ENCODE measurements around the gene SCGN.

The SCGN gene

DNA sequence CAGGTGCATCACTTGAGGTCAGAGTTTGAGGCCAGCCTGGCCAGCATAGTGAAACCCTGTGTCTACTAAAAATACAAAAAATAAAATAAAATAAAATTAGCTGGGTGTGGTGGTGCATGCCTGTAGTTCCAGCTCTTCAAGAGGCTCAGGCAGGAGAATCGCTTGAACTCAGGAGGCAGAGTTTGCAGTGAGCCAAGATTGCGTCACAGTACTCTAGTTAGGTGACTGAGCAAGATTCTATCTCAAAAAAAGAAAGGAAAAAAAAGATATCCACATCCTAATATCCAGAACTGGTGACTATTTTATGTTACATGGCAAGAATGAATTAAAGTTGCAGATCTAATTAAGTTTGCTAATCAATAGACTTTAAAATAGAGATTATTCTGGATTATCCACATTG is 32.5 kb downstream of the SCGN start:
- no peak for TF ChIP-seq EZH2 (IDR thresholded peaks at IDR 0.05; ENCODE audit: borderline replicate concordance, low read length)
- TF ChIP-seq, protein P1, sequence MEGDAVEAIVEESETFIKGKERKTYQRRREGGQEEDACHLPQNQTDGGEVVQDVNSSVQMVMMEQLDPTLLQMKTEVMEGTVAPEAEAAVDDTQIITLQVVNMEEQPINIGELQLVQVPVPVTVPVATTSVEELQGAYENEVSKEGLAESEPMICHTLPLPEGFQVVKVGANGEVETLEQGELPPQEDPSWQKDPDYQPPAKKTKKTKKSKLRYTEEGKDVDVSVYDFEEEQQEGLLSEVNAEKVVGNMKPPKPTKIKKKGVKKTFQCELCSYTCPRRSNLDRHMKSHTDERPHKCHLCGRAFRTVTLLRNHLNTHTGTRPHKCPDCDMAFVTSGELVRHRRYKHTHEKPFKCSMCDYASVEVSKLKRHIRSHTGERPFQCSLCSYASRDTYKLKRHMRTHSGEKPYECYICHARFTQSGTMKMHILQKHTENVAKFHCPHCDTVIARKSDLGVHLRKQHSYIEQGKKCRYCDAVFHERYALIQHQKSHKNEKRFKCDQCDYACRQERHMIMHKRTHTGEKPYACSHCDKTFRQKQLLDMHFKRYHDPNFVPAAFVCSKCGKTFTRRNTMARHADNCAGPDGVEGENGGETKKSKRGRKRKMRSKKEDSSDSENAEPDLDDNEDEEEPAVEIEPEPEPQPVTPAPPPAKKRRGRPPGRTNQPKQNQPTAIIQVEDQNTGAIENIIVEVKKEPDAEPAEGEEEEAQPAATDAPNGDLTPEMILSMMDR (IDR thresholded peaks at IDR 0.05; ENCODE audit: low read length): no peak
- no peak overlapping the region for H3K4me3 ChIP-seq (ENCODE audit: low read depth, low read length, poor library complexity, severe bottlenecking)

DNA sequence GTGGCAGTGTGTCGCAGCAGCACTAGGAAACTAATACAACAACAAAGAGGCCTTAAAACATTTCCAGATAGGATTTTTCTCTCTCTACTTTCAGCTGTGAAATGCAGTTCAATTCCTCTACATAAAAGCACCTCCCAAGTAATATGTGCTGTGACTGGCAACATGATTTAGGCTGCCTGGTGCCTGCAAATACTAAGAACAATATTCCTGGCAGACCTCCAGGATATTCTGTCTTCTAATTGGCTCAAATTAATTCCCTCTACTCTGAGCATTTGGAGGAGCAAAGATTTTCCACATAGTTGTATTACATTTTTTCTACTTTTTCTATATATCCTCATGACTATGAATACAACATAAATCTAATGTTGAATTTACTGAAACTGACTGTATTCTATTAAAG is 33.2 kb downstream of the SCGN start:
- no peak for TF ChIP-seq EZH2 (IDR thresholded peaks at IDR 0.05; ENCODE audit: borderline replicate concordance, low read length)
- TF ChIP-seq, protein P1 (IDR thresholded peaks at IDR 0.05; ENCODE audit: low read length): no peak
- H3K4me3 ChIP-seq (ENCODE audit: low read depth, low read length, poor library complexity, severe bottlenecking): no peak overlapping the region
- no peaks in the 10 kb centered on the region for H3F3A ChIP-seq (ENCODE audit: insufficient read depth, low read length)
- H3K36me3 ChIP-seq (ENCODE audit: insufficient read depth, low read length): no peaks in the 10 kb centered on the region
- no peak overlapping the region for H3K4me2 ChIP-seq (ENCODE audit: low read length)
- no peaks in the 10 kb centered on the region for H3K9me2 ChIP-seq (ENCODE audit: low read depth, low read length)
- H3K4me1 ChIP-seq (ENCODE audit: insufficient read depth, low read length, severe bottlenecking): no peaks in the 10 kb centered on the region
- no peak overlapping the region for H3K9ac ChIP-seq (ENCODE audit: low read length)
- H4K20me1 ChIP-seq (ENCODE audit: insufficient read depth, low read length): no peaks in the 10 kb centered on the region
- H3K9me3 ChIP-seq (ENCODE audit: low read length): no peaks in the 10 kb centered on the region
- H2AFZ ChIP-seq (ENCODE audit: low read length): no peak overlapping the region
- H3K27me3 ChIP-seq (ENCODE audit: insufficient read depth, low read length): no peaks in the 10 kb centered on the region
- no peak overlapping the region for H3K27ac ChIP-seq (ENCODE audit: low read depth, low read length, poor library complexity, severe bottlenecking)
- no peaks in the 10 kb centered on the region for H3K79me2 ChIP-seq (ENCODE audit: insufficient read depth, low read length)

More for the DNA sequence above, 32.5 kb downstream of the SCGN start:
- Histone ChIP-seq H2AFZ (ENCODE audit: low read length) (no peak overlapping the region), H3K4me2 (ENCODE audit: low read length) (no peak overlapping the region), H3K4me1 (ENCODE audit: insufficient read depth, low read length, severe bottlenecking) (no peaks in the 10 kb centered on the region), H3K36me3 (ENCODE audit: insufficient read depth, low read length) (no peaks in the 10 kb centered on the region), H3K9ac (ENCODE audit: low read length) (no peak overlapping the region), H3K9me3 (ENCODE audit: low read length) (no peaks in the 10 kb centered on the region), H3K27me3 (ENCODE audit: insufficient read depth, low read length) (no peaks in the 10 kb centered on the region), H3K9me2 (ENCODE audit: low read depth, low read length) (no peaks in the 10 kb centered on the region), H3K27ac (ENCODE audit: low read depth, low read length, poor library complexity, severe bottlenecking) (no peak overlapping the region), H3F3A (ENCODE audit: insufficient read depth, low read length) (no peaks in the 10 kb centered on the region), H4K20me1 (ENCODE audit: insufficient read depth, low read length) (no peaks in the 10 kb centered on the region), H3K79me2 (ENCODE audit: insufficient read depth, low read length) (no peaks in the 10 kb centered on the region)

DNA sequence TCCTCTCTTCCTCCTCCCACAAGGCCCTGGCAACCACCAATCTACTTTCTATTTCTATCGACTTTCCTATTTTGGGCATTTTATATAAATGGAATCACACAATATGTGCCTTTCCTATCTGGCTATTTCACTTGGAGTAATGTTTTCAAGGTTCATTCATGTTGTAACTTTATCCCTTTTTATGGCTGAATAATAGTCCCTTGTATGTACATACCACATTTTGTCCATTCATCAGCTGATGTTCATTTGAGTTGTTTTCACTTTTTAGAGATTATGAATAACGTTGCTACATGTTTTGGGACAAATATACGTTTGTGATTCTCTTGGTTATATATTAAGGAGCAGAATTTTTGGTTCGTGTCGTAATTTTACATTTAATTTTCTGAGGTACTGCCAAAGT is 33.9 kb downstream of the SCGN start:
- Histone ChIP-seq H3K9ac (ENCODE audit: low read length) (no peak overlapping the region), H3F3A (ENCODE audit: insufficient read depth, low read length) (no peaks in the 10 kb centered on the region), H3K27me3 (ENCODE audit: insufficient read depth, low read length) (no peaks in the 10 kb centered on the region)

More for the DNA sequence above, 33.9 kb downstream of the SCGN start:
- H3K4me1 ChIP-seq (ENCODE audit: insufficient read depth, low read length, severe bottlenecking): no peaks in the 10 kb centered on the region
- H3K79me2 ChIP-seq (ENCODE audit: insufficient read depth, low read length): no peaks in the 10 kb centered on the region
- H3K9me2 ChIP-seq (ENCODE audit: low read depth, low read length): no peaks in the 10 kb centered on the region
- no peaks in the 10 kb centered on the region for H3K9me3 ChIP-seq (ENCODE audit: low read length)
- H2AFZ ChIP-seq (ENCODE audit: low read length): no peak overlapping the region
- no peaks in the 10 kb centered on the region for H4K20me1 ChIP-seq (ENCODE audit: insufficient read depth, low read length)
- no peaks in the 10 kb centered on the region for H3K36me3 ChIP-seq (ENCODE audit: insufficient read depth, low read length)
- no peak overlapping the region for H3K4me2 ChIP-seq (ENCODE audit: low read length)
- H3K4me3 ChIP-seq (ENCODE audit: low read depth, low read length, poor library complexity, severe bottlenecking): no peak overlapping the region
- no peak for TF ChIP-seq EZH2 (IDR thresholded peaks at IDR 0.05; ENCODE audit: borderline replicate concordance, low read length)
- TF ChIP-seq, protein P1 (IDR thresholded peaks at IDR 0.05; ENCODE audit: low read length): no peak
- no peak overlapping the region for H3K27ac ChIP-seq (ENCODE audit: low read depth, low read length, poor library complexity, severe bottlenecking)

Measured in OCI-LY1 (cell line).